GM12873 (cell line): ENCODE measurements around the gene C1QTNF1.

ENCODE experiments used
- CTCF ChIP-seq: IDR thresholded peaks from 2 replicates; pipeline ENCODE4 v1.5.1; 2012; ENCODE audit warnings: low read depth, mild to moderate bottlenecking, moderate library complexity, low read length, control low read depth; ENCODE audit not compliant: insufficient read depth; ENCODE audit errors: missing control alignments

The C1QTNF1 gene

GRCh38 chr17:78991017-78991738 lies 32.8 kb upstream of the C1QTNF1 start:
- no peak for TF ChIP-seq CTCF

DNA sequence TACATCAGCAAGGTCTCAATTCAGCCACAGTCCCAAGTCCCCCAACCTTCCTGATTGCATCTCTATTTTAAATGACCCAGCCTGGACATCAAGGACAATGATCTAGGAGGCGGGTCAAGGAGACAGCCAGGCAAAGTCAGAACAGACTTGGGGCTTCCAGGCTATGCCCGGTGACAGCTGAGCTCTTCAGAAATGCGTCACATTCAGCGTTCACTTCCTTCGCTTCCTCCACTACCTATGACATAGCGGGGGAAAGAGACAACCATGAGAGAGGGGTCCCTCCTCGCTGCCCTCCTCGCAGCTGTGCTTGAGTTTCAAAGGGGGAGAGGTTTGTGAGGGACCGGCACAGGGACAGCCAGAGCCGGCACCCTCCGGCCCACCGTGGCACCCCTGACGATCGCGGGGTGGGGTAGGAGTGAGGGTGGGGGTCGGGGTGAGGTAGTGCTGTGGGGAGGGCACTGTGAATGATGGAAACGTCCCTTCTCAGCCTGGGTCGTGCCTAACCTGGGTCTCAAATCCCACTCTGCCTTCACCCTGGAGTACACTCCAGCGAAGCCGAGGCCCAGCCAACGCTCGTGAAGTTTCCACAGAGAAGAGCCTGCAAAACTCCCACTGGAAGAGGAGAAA lies 31.9 kb upstream of the C1QTNF1 start:
- no peak for TF ChIP-seq CTCF

DNA sequence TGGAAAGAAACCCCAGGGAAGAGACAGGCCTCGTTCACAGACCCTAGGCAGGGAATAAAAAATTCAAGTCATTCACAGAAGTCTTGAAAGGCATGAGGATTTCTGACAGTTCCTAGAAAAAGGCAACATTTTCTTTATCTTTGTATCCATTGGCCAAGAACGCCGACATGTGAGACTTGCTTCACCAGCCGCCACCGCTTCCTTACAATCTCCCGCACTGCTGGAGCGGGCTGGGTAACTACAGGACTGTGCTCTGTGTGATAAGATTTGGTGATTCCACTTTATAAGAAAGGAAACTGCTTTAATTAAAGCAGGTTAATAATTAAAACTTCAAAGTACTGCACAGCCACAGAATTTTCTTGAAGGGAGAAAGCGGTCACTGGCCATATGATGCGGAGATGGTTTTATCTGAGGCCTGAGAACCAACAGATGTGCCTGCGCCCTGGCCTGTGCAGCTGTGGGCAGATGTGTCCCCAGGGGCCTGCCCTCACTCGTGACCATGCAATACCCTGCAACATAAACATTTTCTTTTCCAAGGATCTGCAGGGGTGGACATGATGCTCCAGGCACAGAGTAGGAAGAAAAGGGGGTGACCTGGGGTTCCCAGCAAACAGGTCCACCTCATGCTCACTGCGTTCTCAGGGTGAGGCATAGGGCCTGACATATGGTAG lies 31.3 kb upstream of the C1QTNF1 start:
- TF ChIP-seq CTCF, result no peak

GRCh38 chr17:78993241-78993956 lies 30.6 kb upstream of the C1QTNF1 start:
- TF ChIP-seq CTCF, result peak; percentile 81

- TF ChIP-seq CTCF, result no peak
Observed at GRCh38 chr17:78993981-78994671, 29.8 kb upstream of the C1QTNF1 start.

DNA sequence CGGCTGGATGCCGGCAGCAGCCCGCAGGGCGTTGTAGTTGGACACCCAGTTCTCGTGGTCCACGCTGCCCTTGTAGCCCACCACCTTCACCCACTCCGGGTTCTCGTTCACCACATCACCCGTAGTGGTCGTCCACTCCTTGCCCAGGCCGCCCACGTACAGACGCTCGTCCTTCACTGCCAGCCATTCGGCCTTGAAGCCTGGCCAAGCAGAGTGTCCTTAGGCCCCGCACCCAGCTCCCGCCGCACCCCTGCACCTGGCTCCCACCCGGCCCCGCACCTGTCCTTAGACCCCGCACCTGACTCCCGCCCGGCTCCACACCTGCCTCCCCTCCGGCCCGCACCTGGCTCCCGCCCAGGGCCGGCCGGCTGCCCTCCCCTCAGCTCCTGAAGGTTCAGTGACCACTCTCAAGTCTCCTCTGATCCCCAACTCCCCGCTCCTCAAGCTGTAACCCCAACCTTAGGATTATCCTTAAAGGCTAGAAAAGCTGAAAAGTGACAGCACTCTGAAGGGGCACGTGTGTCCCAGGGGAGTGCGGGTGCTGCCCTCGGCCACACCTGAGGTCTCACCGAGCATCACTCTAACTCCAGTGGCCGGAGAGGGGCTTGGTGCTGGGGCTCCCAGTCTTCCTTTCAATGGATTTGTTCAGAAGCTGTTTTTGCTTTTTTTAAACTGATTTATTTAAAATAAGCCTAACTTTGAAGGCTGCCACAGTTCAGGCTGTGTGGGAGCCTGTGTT lies 28.8 kb upstream of the C1QTNF1 start:
- TF ChIP-seq CTCF, result no peak
